Measurements from ENCODE around the gene UBAP2L. TPM values are rescaled to one million over a fixed set of nuclear protein-coding genes. Genes with fewer than 3 reads are reported as not detected.

UBAP2L gene
- total and polyA plus RNA-seq, 9 donors: 45.5 to 172 (median 133) TPM

DNA sequence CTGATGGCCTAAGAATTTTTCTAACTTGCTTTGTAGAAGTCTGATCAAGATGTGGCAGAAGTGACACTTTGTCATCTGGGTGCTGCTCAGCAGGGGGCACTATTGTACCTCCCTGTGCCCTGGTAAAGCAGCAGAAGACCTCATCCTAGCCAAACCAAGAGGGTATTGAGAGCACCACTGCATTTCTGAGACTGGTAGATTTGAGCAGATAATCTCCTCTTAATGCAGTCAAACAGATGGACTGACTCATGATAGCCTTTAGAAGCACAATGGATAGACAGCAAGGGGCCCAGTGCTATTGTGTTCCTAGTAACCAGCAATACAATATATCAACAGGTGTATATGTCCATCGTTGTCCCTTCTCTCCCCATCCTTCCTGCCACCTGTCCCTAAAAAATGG is 34.6 kb upstream of the UBAP2L start:
- WGBS, 3 donors: 33 to 50% (median 35%) methylated on average over 1 of the region's 1 CpG

GRCh38 chr1:154186852-154187501 is 33.8 kb upstream of the UBAP2L start:
- TF ChIP-seq EP300 (IDR thresholded peaks at IDR 0.05): no peak
- TF ChIP-seq, protein P1, sequence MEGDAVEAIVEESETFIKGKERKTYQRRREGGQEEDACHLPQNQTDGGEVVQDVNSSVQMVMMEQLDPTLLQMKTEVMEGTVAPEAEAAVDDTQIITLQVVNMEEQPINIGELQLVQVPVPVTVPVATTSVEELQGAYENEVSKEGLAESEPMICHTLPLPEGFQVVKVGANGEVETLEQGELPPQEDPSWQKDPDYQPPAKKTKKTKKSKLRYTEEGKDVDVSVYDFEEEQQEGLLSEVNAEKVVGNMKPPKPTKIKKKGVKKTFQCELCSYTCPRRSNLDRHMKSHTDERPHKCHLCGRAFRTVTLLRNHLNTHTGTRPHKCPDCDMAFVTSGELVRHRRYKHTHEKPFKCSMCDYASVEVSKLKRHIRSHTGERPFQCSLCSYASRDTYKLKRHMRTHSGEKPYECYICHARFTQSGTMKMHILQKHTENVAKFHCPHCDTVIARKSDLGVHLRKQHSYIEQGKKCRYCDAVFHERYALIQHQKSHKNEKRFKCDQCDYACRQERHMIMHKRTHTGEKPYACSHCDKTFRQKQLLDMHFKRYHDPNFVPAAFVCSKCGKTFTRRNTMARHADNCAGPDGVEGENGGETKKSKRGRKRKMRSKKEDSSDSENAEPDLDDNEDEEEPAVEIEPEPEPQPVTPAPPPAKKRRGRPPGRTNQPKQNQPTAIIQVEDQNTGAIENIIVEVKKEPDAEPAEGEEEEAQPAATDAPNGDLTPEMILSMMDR (IDR thresholded peaks at IDR 0.05): no peak
- no peak for TF ChIP-seq POLR2A (IDR thresholded peaks at IDR 0.05)
- no peaks in the 10 kb centered on the region for H3K27me3 ChIP-seq
- 10 to 21% (median 14%) methylated on average over 2 of the region's 2 CpGs for WGBS, 3 donors
- DNase-seq: no peak
- H3K36me3 ChIP-seq: no peaks in the 10 kb centered on the region
- intact Hi-C loops (cut with DNase I): no loop called here
- H3K9me3 ChIP-seq: no peaks in the 10 kb centered on the region
- no peak overlapping the region for H3K4me3 ChIP-seq
- no peak overlapping the region for H3K27ac ChIP-seq
- H3K4me1 ChIP-seq (ENCODE audit: insufficient read depth): peaks cover 2% of the 10 kb centered on the region

More for the DNA sequence above, 34.6 kb upstream of the UBAP2L start:
- Histone ChIP-seq H3K36me3 (no peaks in the 10 kb centered on the region), H3K27ac (no peak overlapping the region), H3K4me1 (ENCODE audit: insufficient read depth) (peaks cover 4% of the 10 kb centered on the region), H3K4me3 (no peak overlapping the region), H3K27me3 (no peaks in the 10 kb centered on the region), H3K9me3 (no peaks in the 10 kb centered on the region)
- TF ChIP-seq, protein P1 (IDR thresholded peaks at IDR 0.05): no peak
- TF ChIP-seq POLR2A (IDR thresholded peaks at IDR 0.05): no peak
- TF ChIP-seq EP300 (IDR thresholded peaks at IDR 0.05): no peak
- intact Hi-C loops (cut with DNase I): no loop called here
- no peak for DNase-seq

DNA sequence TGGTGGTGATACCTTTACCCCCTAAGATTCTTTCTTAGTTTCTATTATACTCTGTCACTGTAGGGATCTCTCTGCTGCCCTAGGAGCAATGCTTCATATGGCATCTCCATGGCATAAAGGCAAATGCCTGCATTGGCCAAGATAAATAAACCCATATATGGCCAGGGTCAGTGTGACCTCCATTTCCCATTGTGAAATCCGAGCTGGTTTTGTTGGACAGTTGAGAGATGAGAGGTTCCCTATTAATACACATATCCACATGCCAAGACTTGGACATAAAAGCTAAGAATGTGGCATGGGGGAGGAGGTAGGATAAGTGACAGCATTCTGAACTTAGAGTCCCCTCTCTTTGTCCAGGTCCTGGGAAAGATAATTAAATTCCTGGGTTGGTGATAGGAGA is 30.2 kb upstream of the UBAP2L start:
- Histone ChIP-seq H3K27me3 (no peaks in the 10 kb centered on the region), H3K36me3 (no peaks in the 10 kb centered on the region), H3K4me1 (ENCODE audit: insufficient read depth) (no peaks in the 10 kb centered on the region), H3K9me3 (no peaks in the 10 kb centered on the region), H3K27ac (no peak overlapping the region), H3K4me3 (no peak overlapping the region)
- WGBS, 3 donors: 0 to 3% (median 2%) methylated on average over 1 of the region's 1 CpG
- intact Hi-C loops (cut with DNase I): no loop called here
- DNase-seq: no peak
- TF ChIP-seq POLR2A (IDR thresholded peaks at IDR 0.05): no peak
- TF ChIP-seq EP300 (IDR thresholded peaks at IDR 0.05): no peak
- TF ChIP-seq, protein P1 (IDR thresholded peaks at IDR 0.05): no peak

DNA sequence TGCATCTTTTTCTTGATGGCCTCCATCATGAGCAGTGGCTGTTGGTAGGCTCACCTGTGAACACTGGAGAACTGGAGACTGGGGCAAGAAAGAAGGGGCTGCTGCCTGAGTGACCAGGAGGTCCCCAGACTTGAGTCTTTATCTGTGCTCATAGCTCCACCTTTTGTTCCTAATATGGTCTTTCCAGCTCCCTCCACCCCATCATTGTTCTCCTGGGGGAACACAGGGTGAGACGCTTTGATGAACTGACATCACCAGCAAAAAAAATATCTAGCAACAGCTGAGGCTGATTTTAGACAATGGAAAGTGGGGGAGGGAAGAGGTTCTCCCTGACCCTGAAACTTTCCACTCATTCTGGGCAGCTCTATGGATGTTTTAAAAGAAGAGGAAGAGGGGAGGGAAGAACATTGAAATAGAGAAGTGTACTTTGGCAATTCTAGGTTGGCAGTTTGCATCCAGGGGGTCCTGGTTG is 28.7 kb upstream of the UBAP2L start, which contains the start of gene TPM3:
Gene TPM3 (minus strand): TSS at position 111 of the 472 bp plus-strand sequence. CDS start 82 bp downstream, at position 29.
- no peak for DNase-seq
- 4 to 12% (median 6%) methylated on average over 1 of the region's 1 CpG for WGBS, 3 donors
- Histone ChIP-seq H3K9me3 (no peaks in the 10 kb centered on the region), H3K27me3 (no peaks in the 10 kb centered on the region), H3K4me1 (ENCODE audit: insufficient read depth) (no peaks in the 10 kb centered on the region), H3K36me3 (no peaks in the 10 kb centered on the region), H3K4me3 (no peak within 1 kb of the TSS), H3K27ac (no peak within 1 kb of the TSS)
- TF ChIP-seq EP300 (IDR thresholded peaks at IDR 0.05): no peak
- TF ChIP-seq POLR2A (IDR thresholded peaks at IDR 0.05): no peak
- TF ChIP-seq, protein P1 (IDR thresholded peaks at IDR 0.05): no peak
- intact Hi-C loops (cut with DNase I): no loop called here
